ENCODE results near the gene SLC33A1. TPM values are rescaled to one million over a fixed set of nuclear protein-coding genes. Genes with fewer than 3 reads are reported as not detected.

The SLC33A1 gene
- total RNA-seq, 2 donors from 2014 or later, result 17.3 to 23.7 TPM

DNA sequence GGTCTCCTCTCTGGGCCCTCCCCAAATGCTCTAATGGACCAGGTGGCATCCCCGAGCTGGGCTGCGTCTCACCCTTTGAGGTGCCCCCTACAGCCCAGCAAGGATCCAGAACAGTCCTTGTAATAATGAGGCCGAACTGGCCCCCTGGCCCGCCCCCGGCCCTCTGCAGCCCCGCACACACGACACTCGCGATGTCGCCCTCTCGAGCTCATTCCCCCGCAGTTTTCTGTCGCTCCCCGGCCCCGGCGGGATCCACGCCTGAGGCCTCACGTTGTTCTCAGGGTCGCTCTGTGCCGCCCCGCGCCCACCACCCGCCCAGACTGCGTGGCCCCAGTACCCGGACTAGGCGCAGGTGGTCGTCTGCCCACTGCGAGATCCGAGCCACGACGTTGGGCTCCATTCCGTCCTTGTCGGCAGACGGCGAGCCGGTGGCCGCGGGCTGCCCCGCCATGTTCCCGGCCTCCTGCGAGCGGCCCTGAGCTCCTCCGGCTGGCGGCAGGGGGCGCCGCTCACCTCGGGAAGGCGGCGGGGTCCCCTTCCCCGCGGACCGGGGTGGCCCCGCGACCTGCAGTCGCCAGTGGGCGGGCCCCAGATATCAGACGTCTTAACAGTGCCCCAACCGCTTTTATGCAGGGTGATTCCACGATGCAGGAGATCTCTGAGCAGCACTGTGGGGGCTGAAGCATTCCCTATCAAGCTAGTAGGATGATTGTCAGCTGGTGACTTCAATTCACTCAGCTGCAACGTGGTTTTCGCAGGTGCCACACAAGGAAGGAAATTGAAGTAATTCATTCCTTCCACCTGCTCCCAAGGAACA lies 48.2 kb downstream of the SLC33A1 start, which contains the start of gene C3orf33:
TSS of gene C3orf33 (minus strand) at position 477 of the 817 bp plus-strand sequence. CDS start at position 451, 26 bp downstream.
- ATAC-seq, result peak; percentile 97
- Mint-ChIP-seq H3K27ac (peak within 1 kb of the TSS; percentile 45), H3K4me3 (peak within 1 kb of the TSS; percentile 87), H3K27me3 (peaks cover 15% of the 10 kb centered on the region), H3K36me3 (ENCODE audit: low read depth) (peaks cover 12% of the 10 kb centered on the region), H3K4me1 (peaks cover 24% of the 10 kb centered on the region)
- no peaks in the 10 kb centered on the region for H3K9me3 ChIP-seq (ENCODE audit: control insufficient read depth, low read length, poor library complexity, severe bottlenecking)
- DNase-seq, result peak; percentile 70 to 73 (median 73)

DNA sequence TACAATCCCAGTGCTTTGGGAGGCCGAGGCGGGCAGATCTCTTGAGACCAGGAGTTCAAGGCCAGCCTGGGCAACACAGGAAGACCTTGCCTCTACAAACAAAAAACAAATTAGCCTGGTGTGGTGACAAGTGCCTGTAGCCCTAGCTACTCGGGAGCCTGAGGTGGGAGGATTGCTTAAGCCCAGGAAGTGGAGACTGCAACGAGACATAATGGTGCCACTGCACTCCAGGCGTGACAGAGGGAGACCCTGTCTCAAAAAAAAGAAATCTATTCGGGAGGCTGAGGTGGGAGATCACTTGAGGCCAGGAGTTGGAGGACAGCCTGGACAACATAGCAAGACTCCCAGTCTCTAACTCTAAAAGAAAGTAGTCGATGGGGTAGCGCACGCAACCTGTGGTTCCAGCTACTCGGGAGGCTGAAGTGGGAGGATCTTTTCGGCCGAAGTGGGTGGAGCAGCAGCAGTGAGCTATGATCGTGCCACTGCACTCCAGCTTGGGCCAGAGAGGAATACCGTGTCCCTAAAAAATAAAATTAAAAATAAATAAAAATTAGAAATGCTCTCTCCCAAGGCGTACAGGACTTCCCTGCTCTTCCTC lies 48.9 kb downstream of the SLC33A1 start:
- DNase-seq (no peak), ATAC-seq (peak; percentile 15)
- H3K9me3 ChIP-seq (ENCODE audit: control insufficient read depth, low read length, poor library complexity, severe bottlenecking), result no peaks in the 10 kb centered on the region
- Mint-ChIP-seq H3K36me3 (ENCODE audit: low read depth) (peaks cover 8% of the 10 kb centered on the region), H3K4me3 (peak overlapping the region; percentile 87), H3K27me3 (peaks cover 8% of the 10 kb centered on the region), H3K27ac (peak overlapping the region; percentile 45), H3K4me1 (peaks cover 25% of the 10 kb centered on the region)

DNA sequence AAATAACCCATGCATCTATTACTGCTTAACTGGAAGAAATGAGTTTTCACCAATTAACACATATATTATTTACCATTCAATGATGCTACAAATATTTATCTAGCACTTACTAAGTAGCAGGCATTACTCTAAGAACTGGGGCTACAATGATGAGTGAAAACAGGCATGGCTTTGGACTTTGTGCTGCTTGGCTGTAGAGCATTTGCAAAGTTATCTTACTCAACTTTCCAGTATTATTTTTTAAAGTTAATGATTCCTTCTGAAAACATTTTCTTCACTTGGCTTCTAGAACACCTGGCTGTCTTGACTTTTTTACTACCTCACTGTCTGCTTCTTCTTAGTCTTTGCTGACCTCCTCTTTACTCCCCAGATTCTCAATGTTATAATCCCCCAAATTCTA lies 49.9 kb downstream of the SLC33A1 start:
- H3K27ac Mint-ChIP-seq, result peak overlapping the region; percentile 70
- no peaks in the 10 kb centered on the region for H3K9me3 ChIP-seq (ENCODE audit: control insufficient read depth, low read length, poor library complexity, severe bottlenecking)
- peaks cover 10% of the 10 kb centered on the region for H3K36me3 Mint-ChIP-seq (ENCODE audit: low read depth)
- H3K4me1 Mint-ChIP-seq, result peaks cover 26% of the 10 kb centered on the region
- peak overlapping the region; percentile 87 for H3K4me3 Mint-ChIP-seq
- DNase-seq (no peak), ATAC-seq (no peak)
- peaks cover 4% of the 10 kb centered on the region for H3K27me3 Mint-ChIP-seq

DNA sequence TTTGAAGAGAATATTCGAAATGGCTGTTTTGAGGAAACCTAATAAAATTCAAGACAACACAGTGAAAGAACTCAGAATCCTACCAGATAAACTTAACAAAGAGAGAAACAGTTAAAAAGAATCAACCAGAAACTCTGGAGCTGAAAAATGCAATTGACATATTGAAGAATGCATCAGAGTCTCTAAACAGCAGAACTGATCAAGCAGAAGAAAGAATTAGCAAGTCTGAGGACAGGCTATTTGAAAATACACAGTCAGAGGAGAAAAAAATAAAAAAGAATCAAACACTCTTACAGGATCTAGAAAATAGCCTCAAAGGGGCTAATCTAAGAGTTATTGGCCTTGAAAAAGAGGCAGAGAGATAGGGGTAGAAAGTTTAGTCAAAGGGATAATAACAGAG lies 61.7 kb downstream of the SLC33A1 start:
- no peaks in the 10 kb centered on the region for H3K27me3 Mint-ChIP-seq
- no peak overlapping the region for H3K4me3 Mint-ChIP-seq
- H3K36me3 Mint-ChIP-seq (ENCODE audit: low read depth), result peaks cover 17% of the 10 kb centered on the region
- no peak for ATAC-seq
- H3K4me1 Mint-ChIP-seq, result peaks cover 3% of the 10 kb centered on the region
- no peak overlapping the region for H3K27ac Mint-ChIP-seq
- no peak for DNase-seq
- no peaks in the 10 kb centered on the region for H3K9me3 ChIP-seq (ENCODE audit: control insufficient read depth, low read length, poor library complexity, severe bottlenecking)

DNA sequence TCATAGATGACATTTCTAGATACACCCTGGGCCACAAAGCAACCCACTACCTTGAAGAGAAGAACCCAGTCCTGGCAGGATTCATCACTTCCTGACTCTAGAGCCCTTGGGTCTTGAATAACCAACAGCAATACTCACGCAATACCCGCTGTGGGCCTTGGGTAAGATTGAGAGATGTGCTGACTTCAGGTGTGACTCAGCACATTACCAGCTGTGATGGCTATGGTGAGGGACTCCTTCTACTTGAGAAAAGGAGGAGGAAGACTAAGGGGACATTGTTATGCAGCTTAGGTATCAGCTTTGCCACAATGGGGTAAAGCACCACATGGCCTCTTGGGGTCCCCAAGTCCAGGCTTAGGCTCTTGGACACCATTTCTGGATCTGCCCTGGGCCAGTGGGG lies 63.0 kb downstream of the SLC33A1 start:
- no peaks in the 10 kb centered on the region for H3K9me3 ChIP-seq (ENCODE audit: control insufficient read depth, low read length, poor library complexity, severe bottlenecking)
- no peaks in the 10 kb centered on the region for H3K27me3 Mint-ChIP-seq
- ATAC-seq, result no peak
- H3K4me1 Mint-ChIP-seq, result peaks cover 6% of the 10 kb centered on the region
- no peak overlapping the region for H3K4me3 Mint-ChIP-seq
- H3K36me3 Mint-ChIP-seq (ENCODE audit: low read depth), result peaks cover 11% of the 10 kb centered on the region
- no peak overlapping the region for H3K27ac Mint-ChIP-seq
- DNase-seq, result no peak

DNA sequence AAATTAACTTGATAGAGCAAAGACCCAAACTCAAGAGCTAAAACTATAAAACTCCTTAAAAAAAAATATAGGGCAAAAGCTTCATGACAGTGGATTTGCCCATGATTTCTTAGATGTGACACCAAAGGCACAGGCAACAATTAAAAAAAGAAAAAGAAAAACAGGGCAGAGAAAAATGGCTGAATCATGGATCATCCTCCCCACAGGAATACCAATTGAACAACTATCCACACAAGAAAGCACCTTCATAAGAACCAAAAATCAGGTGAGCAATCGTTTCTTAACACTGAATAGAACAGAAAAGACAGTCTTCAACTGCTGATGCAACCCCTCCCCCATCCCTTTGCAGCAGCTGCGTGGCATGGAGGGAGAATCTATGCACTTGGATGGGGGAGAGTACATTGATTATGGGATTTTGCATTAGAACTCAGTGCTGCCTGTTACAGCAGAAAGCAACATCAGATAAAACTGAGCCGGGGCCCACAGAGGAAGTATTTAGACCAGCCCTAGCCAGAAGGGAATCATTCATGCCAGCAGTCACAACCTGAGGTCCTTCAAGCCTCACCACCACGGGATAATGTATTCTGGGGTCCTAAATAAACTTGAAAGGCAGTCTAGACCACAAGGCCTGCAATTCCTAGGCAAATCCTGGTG lies 63.8 kb downstream of the SLC33A1 start:
- H3K27ac Mint-ChIP-seq, result no peak overlapping the region
- H3K4me3 Mint-ChIP-seq, result no peak overlapping the region
- peaks cover 15% of the 10 kb centered on the region for H3K36me3 Mint-ChIP-seq (ENCODE audit: low read depth)
- no peaks in the 10 kb centered on the region for H3K9me3 ChIP-seq (ENCODE audit: control insufficient read depth, low read length, poor library complexity, severe bottlenecking)
- ATAC-seq, result no peak
- H3K27me3 Mint-ChIP-seq, result no peaks in the 10 kb centered on the region
- DNase-seq, result no peak
- peaks cover 13% of the 10 kb centered on the region for H3K4me1 Mint-ChIP-seq

DNA sequence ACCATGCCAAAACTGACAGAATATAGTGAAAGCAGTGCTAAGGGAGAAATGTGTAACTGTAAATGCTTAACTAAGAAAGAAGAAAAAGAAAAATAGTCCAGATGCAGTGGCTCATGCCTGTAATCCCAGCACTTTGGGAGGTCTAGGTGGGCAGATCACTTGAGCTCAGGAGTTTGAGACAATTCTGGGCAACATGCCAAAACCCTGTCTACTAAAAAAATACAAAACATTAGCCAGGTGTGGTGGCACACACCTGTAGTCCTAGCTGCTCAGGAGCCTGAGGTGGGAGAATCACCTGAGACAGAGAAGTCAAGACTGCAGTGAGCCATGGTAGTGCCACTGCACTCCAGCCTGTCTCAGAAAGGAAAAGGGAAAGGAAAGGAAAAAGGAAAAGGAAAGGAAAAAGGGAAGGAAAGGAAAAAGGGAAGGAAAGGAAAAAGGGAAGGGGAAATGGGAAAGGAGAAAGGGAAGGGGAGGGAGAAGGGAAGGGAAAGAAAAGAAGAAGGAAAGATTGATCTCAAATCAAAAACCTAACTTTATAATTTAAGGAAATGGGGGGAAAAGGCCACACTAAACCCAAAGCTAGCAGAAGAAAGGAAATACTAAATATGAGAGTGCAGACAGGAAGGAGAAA lies 68.4 kb downstream of the SLC33A1 start:
- peaks cover 8% of the 10 kb centered on the region for H3K36me3 Mint-ChIP-seq (ENCODE audit: low read depth)
- no peak for ATAC-seq
- H3K27ac Mint-ChIP-seq, result peak overlapping the region; percentile 59
- peaks cover 13% of the 10 kb centered on the region for H3K4me1 Mint-ChIP-seq
- H3K9me3 ChIP-seq (ENCODE audit: control insufficient read depth, low read length, poor library complexity, severe bottlenecking), result no peaks in the 10 kb centered on the region
- no peak for DNase-seq
- no peaks in the 10 kb centered on the region for H3K27me3 Mint-ChIP-seq
- H3K4me3 Mint-ChIP-seq, result no peak overlapping the region

DNA sequence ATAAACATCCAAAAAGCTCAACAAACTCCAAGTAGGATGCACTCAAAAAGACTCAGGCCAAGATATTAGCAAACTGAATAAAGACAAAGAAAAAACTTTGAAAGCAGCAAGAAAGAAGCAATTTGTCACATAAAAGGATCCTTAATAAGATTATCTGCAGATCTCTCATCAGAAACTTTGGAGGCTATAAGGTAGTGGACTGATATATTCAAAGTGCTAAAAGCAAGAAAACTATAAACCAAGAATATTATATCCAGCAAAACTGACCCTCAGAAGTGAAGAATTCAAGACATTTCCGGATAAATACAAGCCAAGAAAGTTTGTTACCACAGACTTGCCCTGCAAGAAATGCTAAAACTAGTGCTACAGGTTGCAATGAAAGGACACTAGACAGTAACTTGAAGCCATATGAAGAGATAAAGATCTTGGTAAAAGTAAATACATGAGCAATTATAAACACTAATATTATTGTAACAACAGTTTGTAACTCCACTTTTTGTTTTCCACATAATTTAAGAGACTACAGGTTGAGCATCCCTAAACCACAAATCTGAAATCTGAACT lies 71.8 kb downstream of the SLC33A1 start:
- Mint-ChIP-seq H3K27ac (no peak overlapping the region), H3K27me3 (no peaks in the 10 kb centered on the region), H3K4me3 (no peak overlapping the region), H3K36me3 (ENCODE audit: low read depth) (peaks cover 18% of the 10 kb centered on the region), H3K4me1 (peaks cover 10% of the 10 kb centered on the region)
- DNase-seq (no peak), ATAC-seq (no peak)
- no peaks in the 10 kb centered on the region for H3K9me3 ChIP-seq (ENCODE audit: control insufficient read depth, low read length, poor library complexity, severe bottlenecking)

DNA sequence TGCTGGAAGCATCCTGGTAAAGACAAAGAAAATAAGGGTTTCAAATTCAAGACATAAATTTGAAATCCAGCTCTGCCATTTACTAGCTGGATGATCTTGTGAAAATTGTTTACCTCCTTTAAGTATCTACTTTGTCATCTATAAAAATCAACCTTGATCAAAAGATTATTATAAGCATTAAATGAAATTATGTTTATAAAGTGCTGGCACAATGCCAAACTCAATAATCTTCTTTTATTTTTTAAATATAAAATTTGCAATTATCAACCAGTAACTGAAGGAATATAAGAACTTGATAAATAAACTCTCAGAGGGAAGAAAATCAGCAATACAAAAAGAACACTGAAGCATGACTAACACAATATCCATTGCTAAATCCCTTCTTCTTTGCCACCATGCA lies 73.9 kb downstream of the SLC33A1 start:
- no peaks in the 10 kb centered on the region for H3K4me1 Mint-ChIP-seq
- no peaks in the 10 kb centered on the region for H3K9me3 ChIP-seq (ENCODE audit: control insufficient read depth, low read length, poor library complexity, severe bottlenecking)
- H3K36me3 Mint-ChIP-seq (ENCODE audit: low read depth), result peaks cover 13% of the 10 kb centered on the region
- no peaks in the 10 kb centered on the region for H3K27me3 Mint-ChIP-seq
- H3K27ac Mint-ChIP-seq, result no peak overlapping the region
- H3K4me3 Mint-ChIP-seq, result no peak overlapping the region
- ATAC-seq (no peak), DNase-seq (no peak)

DNA sequence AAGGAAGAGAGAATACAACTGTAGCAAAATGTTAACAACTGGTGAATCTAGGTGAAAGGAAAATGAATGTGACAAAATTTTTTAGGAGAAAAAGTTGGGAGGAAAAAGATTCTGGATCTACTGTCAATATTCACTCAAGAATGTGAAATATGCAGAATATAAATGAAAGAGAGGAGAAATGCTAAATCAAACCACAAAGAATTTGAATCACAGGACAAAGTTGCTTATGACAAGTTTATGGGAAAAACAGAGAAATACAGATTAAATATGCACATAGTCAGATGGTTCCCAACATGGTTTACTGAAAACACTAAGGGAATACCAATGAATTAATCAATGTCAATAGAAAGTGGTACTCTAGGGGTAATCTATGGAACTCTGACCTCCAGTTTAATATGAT lies 75.8 kb downstream of the SLC33A1 start:
- no peak overlapping the region for H3K4me3 Mint-ChIP-seq

DNA sequence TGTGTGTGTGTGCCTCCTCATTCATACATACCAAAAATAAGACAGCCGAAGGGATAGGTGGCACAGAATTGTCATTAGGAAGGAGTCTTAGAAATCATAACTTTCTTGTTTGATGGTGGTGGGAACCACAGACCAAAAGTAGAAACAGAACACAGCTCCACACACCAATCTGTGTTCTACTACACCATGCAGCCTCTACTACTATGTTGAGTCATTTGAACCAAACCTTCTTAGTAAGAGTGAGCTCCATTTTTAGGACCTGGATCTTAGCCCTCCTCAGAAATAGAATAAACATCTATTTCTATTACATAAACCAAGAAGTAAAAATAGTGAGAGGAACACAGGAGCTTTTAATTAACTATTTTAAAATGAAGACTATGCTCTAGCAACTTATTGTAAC lies 81.4 kb downstream of the SLC33A1 start:
- no peak for DNase-seq
- H3K4me1 Mint-ChIP-seq, result no peaks in the 10 kb centered on the region
- ATAC-seq, result no peak
- H3K27me3 Mint-ChIP-seq, result no peaks in the 10 kb centered on the region
- H3K4me3 Mint-ChIP-seq, result no peak overlapping the region
- H3K36me3 Mint-ChIP-seq (ENCODE audit: low read depth), result peaks cover 5% of the 10 kb centered on the region
- H3K9me3 ChIP-seq (ENCODE audit: control insufficient read depth, low read length, poor library complexity, severe bottlenecking), result no peaks in the 10 kb centered on the region
- no peak overlapping the region for H3K27ac Mint-ChIP-seq

More for the DNA sequence above, 75.8 kb downstream of the SLC33A1 start:
- H3K36me3 Mint-ChIP-seq (ENCODE audit: low read depth), result peaks cover 16% of the 10 kb centered on the region
- H3K27ac Mint-ChIP-seq, result peak overlapping the region; percentile 43
- no peak for ATAC-seq
- H3K4me1 Mint-ChIP-seq, result no peaks in the 10 kb centered on the region
- no peaks in the 10 kb centered on the region for H3K27me3 Mint-ChIP-seq
- DNase-seq, result no peak
- no peaks in the 10 kb centered on the region for H3K9me3 ChIP-seq (ENCODE audit: control insufficient read depth, low read length, poor library complexity, severe bottlenecking)

DNA sequence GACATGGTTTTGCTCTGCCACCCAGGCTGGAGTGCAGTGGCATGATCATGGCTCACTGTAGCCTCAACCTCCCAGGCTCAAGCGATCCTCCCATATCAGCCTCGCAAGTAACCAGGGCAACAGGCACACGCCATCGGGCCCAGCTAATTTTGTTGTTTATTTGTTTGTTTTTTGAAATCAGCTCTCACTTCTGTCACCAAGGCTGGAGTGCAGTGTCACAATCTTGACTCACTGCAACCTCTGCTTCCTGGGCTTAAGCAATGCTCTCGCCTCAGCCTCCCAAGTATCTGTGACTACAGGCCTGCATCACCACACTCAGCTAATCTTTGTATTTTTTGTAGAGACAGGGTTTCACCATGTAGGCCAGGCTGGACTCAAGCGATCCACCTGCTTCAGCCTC lies 83.1 kb downstream of the SLC33A1 start:
- no peaks in the 10 kb centered on the region for H3K9me3 ChIP-seq (ENCODE audit: control insufficient read depth, low read length, poor library complexity, severe bottlenecking)
- H3K4me3 Mint-ChIP-seq, result no peak overlapping the region
- no peak overlapping the region for H3K27ac Mint-ChIP-seq
- no peak for DNase-seq
- peaks cover 5% of the 10 kb centered on the region for H3K36me3 Mint-ChIP-seq (ENCODE audit: low read depth)
- no peaks in the 10 kb centered on the region for H3K27me3 Mint-ChIP-seq
- no peaks in the 10 kb centered on the region for H3K4me1 Mint-ChIP-seq
- ATAC-seq, result no peak

Measured in T-helper 17 cell (primary cell).